Frontal cortex (tissue), 4 donors: ENCODE data around the gene TSPO. TPM values are rescaled to one million over a fixed set of nuclear protein-coding genes. Genes with fewer than 3 reads are reported as not detected.

Experiments
- DNase-seq, 2 donors: peaks; one replicate each; pipeline ENCODE4 v3.0.0; 2012; ENCODE audit warnings: low spot score in 2 of 2
- FAIRE-seq: peaks from 2 replicates; lab custom pipeline; 2012; peaks lifted over from hg19 to GRCh38; lab: Jason Lieb, UNC
- total RNA-seq: library from RNA; depleted of rRNA; stranded (reverse); fragments of >200 nt; gene quantifications from one replicate; pipeline ENCODE4 v1.2.3, GENCODE V29; 2014
- donor health status: control.
- donor health status: control.
- donor health status: control.

The TSPO gene
- total RNA-seq, 1 donor from 2014 or later: 36.7 TPM

DNA sequence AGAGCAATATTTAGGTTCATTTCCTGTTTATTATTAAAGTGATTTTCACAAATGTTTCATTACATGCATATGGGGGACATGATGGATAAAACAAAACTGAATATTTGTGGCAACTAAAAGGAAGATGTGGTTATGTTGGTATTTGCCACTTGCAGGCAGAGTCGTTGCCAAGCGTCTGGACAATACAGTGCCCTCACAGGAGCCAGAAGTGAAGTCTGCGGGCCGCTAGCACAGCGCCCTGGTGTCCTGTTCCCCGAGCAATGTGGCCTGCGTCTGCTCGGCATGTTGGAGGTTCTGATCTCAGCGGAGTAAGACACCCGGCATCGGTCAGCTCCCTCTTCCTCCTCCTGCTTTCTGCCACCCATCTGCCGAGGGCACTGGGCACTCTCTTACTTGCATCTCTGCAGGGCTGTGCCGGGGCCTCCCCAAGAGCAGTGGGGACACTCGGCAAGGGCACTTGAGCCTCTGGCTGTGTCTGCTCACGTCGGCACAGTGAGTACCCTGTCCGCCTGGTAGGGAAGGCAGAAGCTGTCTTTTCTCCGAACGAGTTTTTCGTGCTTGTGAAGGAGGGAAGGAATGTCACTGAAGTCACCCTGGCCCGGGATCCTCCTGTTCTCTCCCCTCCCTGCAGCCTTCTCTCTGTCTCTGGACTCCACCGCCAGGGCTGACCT is 46.0 kb downstream of the TSPO start:
- DNase-seq: no peak

DNA sequence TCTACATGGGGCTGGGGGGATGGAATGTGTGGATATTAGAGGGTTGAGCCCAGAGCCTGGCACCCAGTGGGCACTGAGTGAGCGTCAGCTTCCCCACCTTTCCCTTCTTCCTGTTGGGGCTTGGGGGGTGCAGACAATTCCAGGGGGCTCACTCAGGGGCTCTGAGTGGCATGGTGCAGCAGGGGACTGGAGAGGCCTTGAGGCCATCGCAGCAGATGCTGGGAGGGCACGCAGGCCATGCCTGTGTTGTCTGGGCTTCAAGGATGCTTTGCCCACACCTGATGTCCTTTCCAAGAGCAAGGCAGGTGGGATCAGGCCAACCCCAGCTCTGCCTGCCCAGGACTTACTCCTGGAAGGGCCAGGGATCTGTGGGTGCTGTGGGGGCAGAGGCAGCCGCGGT is 46.8 kb downstream of the TSPO start:
- no peak for DNase-seq
- FAIRE-seq: no peak

More for the DNA sequence above, 46.0 kb downstream of the TSPO start:
- no peak for FAIRE-seq

DNA sequence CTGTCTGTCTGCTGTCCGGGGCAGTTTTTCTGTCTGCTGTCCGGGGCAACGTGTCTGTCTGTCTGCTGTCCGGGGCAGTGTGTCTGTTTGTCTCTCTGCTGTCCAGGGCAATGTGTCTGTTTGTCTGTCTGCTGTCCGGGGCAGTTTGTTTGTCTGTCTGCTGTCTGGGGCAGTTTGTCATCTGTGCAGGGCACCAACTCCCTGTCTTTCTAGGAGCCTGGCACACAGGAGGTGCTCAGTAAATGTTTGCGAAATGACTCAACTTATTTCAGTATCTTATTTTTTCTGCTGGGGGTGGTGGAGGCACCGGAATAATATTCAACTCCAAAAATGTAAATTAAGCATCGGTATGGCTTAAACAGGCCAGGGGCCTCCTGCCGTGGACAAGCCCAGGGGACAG is 47.6 kb downstream of the TSPO start:
- no peak for DNase-seq
- no peak for FAIRE-seq

DNA sequence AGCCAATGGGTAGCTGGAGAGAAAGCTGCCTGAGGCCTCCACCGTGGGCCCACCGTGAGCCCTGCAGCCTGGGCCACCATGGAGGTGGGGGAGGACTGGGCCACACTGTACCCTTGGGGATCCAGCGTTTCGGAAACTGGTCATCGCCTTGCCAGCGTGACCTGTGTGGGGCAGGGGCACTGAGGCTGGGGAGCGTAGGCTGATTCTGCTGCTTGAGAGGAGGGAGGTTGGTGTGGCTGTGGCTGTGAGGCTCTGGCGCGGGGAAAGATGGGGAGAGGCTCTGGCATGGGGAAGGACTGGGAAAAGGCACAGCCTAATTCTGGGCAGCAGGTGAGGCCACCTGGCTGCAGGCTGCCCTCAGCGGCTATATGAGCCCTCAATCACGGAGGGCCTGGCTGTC is 48.2 kb downstream of the TSPO start:
- FAIRE-seq (no peak), DNase-seq (no peak)

DNA sequence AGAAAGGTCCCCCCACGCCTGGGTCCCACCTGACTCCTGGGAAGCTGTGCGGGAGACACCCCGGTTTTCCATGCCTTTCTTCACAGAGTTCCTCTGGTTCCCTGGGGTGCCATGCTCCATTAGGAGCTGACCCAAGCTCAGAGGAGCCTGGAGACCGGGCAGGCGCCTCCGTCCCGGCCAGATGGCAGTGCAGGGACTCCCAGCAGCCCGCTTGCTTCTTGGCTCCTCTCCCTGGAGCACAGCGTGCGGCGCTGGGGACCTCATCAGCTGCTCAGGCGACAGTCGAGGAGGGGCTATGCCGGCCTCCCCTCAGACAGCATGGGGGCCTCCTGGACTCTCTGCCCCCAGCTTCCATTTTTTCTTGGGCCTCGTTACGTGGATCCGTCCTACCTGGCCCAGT is 48.7 kb downstream of the TSPO start:
- no peak for FAIRE-seq
- DNase-seq: no peak

DNA sequence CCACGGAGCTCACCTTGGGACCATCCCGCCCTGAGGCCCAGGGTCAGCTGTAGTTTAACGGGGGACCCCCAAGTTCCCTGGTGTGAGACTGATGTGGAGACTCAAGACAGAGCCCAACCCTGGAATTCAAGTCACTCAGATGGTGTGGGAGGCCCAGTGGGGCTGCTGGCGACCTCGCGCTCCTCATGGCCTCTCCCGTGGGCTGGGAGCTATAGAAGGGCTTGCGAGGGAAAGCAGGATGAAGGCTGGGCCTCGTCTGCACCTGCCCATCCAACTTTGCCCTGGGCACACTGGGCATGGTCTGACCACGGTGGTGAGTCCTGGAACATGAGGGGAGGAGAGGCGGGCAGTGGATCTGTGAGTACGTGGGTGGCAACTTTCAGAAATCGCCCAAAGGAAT is 49.2 kb downstream of the TSPO start:
- DNase-seq (no peak), FAIRE-seq (no peak)

DNA sequence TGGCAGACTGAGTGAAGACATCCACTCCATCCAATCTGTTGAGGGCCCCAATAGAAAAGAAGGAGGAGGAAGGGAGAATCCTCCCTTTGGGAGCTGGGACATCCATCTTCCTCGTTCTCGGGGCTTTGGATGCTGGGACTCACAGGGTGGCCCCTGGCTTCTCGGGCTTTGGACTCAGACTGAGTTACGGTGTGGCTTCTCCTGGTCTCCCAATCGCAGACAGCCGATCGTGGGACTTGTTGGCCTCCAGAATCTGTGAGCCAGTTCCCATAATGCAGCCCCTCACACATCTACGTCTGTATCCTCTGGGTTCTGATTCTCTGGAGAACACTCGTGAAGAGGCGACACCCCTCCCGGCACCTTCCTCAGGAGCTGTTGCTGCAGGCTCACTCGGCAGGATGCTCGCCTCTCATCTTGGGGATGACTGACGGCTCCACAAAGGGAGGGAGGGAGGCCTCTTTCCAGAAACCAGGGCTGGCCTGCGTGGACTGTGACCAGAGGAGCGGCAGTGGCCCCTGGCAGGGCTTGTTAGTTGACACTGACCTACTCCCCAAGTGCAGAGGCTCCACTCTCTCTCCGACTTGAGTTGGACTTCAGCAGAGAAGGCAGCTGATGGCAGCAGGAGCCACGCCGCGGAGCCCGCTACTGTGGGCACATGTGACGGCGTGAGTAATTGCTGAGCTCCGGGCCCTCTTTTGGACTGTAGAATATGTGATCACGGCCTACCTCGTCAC is 50.3 kb downstream of the TSPO start:
- FAIRE-seq: no peak
- no peak for DNase-seq

DNA sequence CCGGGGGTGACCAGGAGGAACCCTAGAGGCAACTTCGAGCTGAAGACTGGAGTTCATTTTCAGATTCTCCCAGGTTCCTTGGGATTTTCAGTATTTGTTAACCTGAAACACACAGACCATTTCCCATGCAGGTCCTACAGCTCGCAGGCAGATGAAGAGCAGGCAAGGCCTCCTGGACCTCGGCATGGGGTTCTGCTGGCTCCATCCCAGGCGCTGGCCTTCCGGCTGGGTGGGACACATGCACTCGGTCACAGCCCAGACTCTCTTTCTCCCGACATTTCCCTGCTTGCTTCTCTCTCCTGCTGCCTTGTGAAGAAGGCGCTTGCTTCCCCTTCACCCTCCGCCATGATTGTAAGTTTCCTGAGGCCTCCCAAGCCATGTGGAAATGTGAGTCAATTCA is 51.0 kb downstream of the TSPO start:
- FAIRE-seq (no peak), DNase-seq (no peak)

DNA sequence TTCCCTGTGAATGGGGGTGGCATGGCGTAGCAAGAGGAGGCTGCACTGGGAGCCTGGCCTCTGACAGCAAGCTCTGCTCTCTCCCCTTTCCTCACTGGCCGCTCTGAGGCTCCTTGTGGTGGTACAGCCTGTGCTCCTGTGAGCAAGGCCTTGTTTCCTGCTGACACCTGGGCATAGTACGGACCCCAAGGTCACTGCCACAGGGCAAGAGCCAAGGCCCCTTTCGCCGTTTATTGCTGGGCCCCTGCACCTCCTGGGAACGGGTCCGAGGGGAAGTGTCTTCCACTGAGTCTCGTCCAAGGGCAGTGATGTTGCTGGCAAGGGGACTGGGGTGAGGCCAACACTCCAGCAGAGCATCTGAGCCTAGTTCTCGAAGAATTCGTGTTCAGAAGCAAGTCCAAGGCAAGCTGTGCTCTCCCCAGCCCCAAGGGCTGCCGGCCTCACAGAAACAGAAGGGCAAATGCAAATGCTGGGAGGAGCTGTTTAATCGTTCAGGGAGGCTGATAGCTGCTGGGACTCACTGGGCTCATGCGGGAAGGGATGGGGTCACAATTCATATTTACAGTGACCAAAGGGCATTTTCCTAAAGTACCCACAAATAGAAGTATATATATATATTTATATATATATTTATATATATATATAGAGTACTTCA is 51.5 kb downstream of the TSPO start:
- DNase-seq (no peak), FAIRE-seq (no peak)

DNA sequence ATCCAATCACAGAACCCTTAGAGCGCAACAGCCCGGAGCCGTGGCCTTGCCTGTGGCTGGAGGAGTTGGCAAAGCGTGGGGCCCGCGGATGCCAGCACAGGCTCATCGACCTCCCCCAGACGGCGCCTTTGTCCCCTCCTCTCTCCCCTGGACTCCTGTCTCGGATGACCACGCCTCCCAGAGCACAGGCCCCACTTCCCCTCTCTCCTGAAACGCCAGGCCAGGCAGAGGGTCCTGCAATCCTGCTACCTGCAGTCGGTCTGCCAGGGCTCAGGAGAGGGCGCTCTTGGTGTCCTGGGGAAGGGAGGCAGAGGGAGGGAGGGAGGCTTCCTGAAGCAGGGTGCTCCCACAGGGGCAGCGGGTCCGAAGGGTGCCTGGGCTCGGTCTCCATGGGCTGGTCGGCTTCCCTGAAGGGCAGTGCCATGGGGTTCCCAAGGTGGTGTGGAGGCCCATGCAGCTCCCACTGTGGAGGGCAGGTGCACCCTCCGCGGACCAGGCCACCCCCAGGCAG is 52.2 kb downstream of the TSPO start:
- DNase-seq (no peak), FAIRE-seq (no peak)

DNA sequence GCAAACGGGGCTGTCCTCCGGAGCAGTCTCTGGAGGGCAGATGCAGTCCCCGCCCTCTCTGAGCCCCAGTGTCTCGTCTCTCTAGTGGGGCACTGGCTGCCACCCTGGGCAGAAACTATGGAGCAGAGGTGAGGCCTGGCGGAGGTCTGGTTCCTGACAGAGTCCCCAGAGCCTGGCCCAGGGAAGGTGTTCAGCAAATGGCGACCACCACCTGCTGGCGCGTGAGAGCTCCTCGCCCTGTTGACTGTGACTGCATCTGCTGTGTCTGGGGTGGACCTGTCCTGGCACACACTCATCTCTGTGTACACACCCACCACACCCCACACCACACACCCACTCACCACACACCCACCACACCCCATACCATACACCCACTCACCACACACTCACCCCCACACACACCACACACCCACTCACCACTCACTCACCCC is 53.9 kb downstream of the TSPO start:
- FAIRE-seq: no peak

DNA sequence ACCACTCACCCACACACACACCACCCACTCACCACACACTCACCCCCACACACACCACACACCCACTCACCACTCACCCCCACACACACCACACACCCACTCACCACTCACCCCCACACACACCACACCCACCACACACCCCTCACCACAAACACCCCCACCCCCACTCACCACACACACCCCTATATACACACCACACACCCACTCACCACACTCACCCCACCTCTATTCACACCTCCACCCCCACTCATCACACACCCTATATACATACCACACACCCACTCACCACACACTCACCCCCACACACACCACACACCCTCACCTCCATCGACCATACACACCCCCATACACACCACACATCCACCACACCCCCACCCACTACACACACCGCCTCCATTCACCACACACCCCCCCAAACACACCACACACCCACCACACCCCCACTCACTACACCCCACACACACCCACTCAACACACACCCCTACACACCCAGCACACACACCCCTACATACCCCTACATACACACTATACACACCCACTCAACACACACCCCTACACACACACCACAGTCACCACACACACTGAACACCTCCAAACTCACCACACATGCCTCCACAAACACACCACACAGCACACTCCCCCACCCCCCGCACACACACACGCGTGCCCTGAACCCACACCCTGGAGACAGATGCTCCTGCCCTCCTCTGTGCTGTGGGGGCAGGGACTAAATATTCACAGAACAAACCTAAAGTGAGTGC is 54.6 kb downstream of the TSPO start:
- DNase-seq (no peak), FAIRE-seq (no peak)

More for the DNA sequence above, 53.9 kb downstream of the TSPO start:
- DNase-seq: no peak

DNA sequence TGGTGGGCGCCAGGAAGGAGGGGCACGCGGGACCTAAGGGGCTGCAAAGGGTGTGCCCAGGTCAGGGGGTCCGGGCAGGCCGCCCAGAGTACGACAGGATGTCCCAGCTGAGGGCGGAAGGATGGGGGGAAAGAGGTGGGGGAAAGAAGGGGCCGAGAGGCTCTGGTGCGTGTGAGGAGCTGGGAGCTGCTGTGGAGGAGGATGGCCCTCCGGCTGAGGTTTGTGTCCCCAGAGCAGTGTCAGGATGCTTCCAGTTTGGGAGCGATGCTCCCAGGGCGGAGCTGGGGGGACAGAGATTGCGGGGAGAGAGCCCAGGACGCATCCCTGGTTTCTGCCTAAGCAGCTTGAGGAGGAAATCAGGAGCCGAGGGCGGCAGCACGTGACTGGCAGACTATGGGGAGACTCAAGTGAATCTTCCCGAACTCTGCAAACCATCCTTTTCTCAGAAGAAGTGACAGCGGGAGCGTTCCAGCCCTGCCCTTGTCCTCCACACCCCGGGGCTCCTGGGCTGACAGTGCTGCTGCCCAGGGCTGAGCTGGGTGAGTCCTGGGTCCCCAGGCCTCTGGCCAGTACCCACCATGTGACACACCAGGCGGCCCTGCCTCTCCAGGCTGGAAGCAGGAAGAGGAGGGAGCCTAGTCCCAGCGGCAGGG is 55.3 kb downstream of the TSPO start:
- DNase-seq: no peak
- FAIRE-seq: no peak

DNA sequence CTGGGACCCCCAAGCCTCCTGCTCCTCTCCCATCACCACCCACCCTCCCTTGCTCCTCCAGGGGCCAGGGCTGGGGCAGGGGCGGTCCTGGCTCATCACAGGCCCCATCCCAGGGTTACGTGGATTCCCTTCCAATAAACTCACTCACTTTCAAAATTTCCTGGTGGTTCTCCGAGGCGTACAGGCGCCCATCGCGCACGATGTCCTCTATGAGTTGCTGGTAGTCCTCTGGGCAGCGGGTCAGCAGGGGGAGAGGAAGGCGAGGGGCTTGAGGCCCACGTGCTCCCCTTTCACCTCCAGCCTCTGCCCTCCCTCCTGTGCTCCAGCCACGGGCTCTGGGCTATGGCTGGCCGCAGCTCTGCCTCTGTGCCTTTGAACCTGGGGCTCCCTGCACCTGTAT is 56.0 kb downstream of the TSPO start:
- FAIRE-seq (no peak), DNase-seq (no peak)

DNA sequence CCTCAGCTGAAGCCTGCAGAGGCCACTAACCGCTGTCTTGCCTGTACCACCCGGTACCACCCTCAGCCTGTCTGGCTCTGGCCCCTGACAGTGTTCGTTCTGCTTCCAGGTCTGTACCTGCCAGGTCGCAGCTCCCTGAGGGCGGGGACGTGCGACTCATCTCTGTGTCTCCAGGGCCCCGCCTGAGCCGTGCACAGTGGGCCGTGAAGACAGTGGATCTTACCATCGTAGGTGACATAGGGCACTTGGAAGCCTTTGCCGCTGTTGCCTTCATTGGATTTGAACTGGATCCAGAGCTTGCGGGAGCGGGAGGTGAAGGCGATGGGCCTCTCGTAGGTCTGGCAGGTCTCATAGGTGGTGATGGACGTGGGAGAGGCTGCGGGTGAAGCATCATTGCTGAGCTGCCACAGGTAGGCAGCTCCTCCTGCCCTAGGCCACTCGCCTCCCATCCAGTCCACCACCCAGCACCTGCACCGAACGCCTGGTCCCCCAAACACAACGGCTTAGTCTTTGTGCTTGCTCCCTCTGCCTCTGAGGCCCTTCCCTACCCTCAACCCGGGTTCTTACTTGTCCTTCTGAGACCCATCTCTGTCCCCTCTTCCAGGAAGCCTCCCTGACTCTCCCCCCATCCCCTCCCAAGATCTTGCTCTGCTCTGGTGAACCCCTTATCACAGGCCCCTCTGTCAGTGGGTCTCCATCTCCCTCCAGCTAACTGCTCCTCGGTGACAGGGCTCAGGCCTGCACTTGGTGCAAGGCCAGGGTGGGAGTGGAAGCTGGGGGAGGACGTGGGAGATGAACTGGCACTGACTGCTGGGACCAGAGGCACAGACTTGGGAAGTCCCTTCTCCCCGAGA is 56.7 kb downstream of the TSPO start:
- FAIRE-seq (no peak), DNase-seq (no peak)

DNA sequence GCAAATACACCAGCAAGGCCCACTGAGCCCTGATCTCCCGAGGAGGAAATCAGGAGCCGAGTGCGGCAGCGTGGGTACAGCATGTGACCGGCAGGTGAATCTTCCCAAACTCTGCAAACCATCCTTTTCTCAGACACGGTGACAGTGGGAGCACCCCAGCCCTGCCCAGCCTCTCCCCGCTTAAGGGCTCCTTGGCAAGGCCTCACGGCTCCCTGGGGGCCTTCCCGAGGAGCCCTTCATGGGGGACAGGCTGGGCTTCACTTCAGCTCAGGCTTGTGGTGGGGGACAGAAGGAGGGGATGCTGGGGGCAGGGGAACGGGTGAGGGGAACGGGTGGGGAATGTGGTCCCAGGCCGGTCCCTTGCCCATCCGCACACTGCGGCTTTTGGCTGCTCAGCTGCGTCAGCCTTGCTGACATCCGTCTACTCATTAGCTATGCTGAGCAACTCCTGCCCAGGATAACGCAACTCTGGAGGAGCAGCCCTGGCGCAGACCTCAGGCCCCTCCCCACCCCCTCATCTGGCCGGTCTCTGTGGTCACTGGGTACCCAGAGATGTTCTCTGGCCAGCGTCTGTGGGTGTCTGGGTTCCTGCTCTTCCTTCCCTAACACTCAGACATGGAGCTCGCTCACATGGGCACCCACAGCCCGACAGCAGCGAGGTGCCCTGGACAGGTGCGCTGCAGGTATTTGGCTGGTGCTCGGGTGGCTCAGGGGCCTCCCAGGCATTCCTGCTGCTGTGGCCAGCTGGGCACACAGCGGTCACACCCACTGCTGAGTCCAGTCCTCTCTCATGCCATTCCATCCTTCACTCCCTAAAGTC is 57.6 kb downstream of the TSPO start:
- FAIRE-seq: no peak
- no peak for DNase-seq

DNA sequence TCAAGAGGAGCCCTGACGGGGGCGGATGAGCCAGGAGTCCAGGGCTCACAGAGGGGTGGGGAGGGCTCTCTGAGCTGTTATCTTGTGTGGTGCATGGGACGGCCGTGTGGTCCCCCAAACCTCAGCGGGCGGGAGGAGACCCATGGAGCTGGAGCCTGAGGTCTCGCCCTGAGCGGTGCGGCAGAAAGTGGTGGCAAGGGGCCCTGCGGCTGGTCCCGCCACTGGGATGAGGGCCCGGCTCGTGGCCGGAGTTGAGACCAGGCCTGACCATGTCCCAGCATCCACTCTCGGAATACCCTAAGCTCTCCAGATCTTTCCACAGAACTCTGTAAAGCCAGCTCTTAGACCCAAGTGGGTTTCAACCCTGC is 58.1 kb downstream of the TSPO start:
- no peak for DNase-seq

DNA sequence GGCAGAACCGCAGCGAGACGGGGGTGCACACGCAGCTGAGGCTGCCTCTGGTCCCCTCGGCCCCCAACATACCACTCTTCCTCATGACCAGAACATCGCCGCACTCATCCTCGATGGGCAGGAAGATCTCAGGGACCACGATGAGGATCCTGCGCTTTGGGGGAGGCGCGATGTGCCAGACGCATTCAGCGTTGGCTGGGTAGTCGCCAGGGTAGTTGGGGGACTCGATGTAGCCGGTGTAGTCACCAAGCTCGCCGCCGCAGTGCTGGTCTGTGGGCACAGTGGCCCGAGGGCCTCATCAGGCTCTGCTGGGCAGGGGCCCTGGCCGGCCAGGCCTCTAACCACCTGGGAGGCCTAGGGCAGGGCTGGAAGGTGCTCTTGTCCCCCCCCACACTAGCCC is 58.6 kb downstream of the TSPO start:
- no peak for DNase-seq
- no peak for FAIRE-seq

More for the DNA sequence above, 58.1 kb downstream of the TSPO start:
- no peak for FAIRE-seq
